ENCODE data around the gene PRKN. TPM values are rescaled to one million over a fixed set of nuclear protein-coding genes. Genes with fewer than 3 reads are reported as not detected.

PRKN gene
- total RNA-seq, 1 donor from 2014 or later: 5.9 TPM

GRCh38 chr6:162615016-162615705 lies 112.4 kb downstream of the PRKN start:
- DNase-seq: no peak

GRCh38 chr6:162613310-162613709 lies 114.3 kb downstream of the PRKN start:
- DNase-seq: no peak

GRCh38 chr6:162612613-162613012 lies 115.0 kb downstream of the PRKN start:
- DNase-seq: no peak

- no peak for DNase-seq
Observed at GRCh38 chr6:162610351-162610750, 117.2 kb downstream of the PRKN start.

GRCh38 chr6:162605881-162606280 lies 121.7 kb downstream of the PRKN start:
- no peak for DNase-seq

- no peak for DNase-seq
Observed at GRCh38 chr6:162603231-162604015, 124.1 kb downstream of the PRKN start.

- DNase-seq: no peak
Observed at GRCh38 chr6:162602759-162603158, 124.8 kb downstream of the PRKN start.

- DNase-seq: no peak
Observed at GRCh38 chr6:162596676-162597075, 130.9 kb downstream of the PRKN start.

GRCh38 chr6:162591517-162591916 lies 136.0 kb downstream of the PRKN start:
- no peak for DNase-seq

GRCh38 chr6:162581988-162582780 lies 145.4 kb downstream of the PRKN start:
- no peak for DNase-seq

- DNase-seq: no peak
Observed at GRCh38 chr6:162580619-162581018, 146.9 kb downstream of the PRKN start.

- DNase-seq: no peak
Observed at GRCh38 chr6:162576016-162576415, 151.6 kb downstream of the PRKN start.

GRCh38 chr6:162572240-162572639 lies 155.3 kb downstream of the PRKN start:
- DNase-seq: no peak

GRCh38 chr6:162568266-162568665 lies 159.3 kb downstream of the PRKN start:
- DNase-seq: no peak

- DNase-seq: no peak
Observed at GRCh38 chr6:162562041-162562440, 165.5 kb downstream of the PRKN start.

GRCh38 chr6:162560891-162561290 lies 166.7 kb downstream of the PRKN start:
- DNase-seq: no peak

GRCh38 chr6:162554531-162554930 lies 173.0 kb downstream of the PRKN start:
- no peak for DNase-seq

GRCh38 chr6:162546905-162547304 lies 180.7 kb downstream of the PRKN start:
- no peak for DNase-seq

- no peak for DNase-seq
Observed at GRCh38 chr6:162543221-162543620, 184.3 kb downstream of the PRKN start.

GRCh38 chr6:162541019-162541601 lies 186.5 kb downstream of the PRKN start:
- DNase-seq: no peak

- no peak for DNase-seq
Observed at GRCh38 chr6:162539321-162539720, 188.2 kb downstream of the PRKN start.

GRCh38 chr6:162538643-162539064 lies 188.9 kb downstream of the PRKN start:
- no peak for DNase-seq

GRCh38 chr6:162533009-162533400 lies 194.6 kb downstream of the PRKN start:
- no peak for DNase-seq

Measured in occipital lobe (tissue), 2 donors.